HG02870 (cell line): ENCODE measurements around the gene SNAPIN.
"Not testable (repeated sequence)": the region's sequence is repeated elsewhere in the genome, so short reads cannot be mapped to it uniquely, and the experiment has no call there.

Source experiments
- ATAC-seq: cut with Tn5 transposase; IDR thresholded peaks from one replicate; pipeline ENCODE4 v1.9.1; 2021; ENCODE audit warnings: mild to moderate bottlenecking, moderate library complexity; ENCODE audit not compliant: unreplicated experiment

Gene SNAPIN

GRCh38 chr1:153626904-153627714 lies 31.4 kb upstream of the SNAPIN start, which contains the start of gene S100A13:
Gene S100A13, minus strand, starts transcription at chr1:153627505. Its CDS starts 1,033 bp downstream, at chr1:153626472.
- no peak for ATAC-seq

- no peak for ATAC-seq
Observed at GRCh38 chr1:153627715-153628626, 30.5 kb upstream of the SNAPIN start, which contains the start of gene S100A1. Gene S100A1, plus strand, starts transcription at chr1:153628434. Its CDS starts 2,088 bp downstream, at chr1:153630522.

GRCh38 chr1:153628638-153629342 lies 29.7 kb upstream of the SNAPIN start:
- no peak for ATAC-seq

GRCh38 chr1:153629343-153629665 lies 29.2 kb upstream of the SNAPIN start:
- no peak for ATAC-seq

GRCh38 chr1:153629971-153630370 lies 28.5 kb upstream of the SNAPIN start:
- no peak for ATAC-seq

- no peak for ATAC-seq
Observed at GRCh38 chr1:153630384-153630783, 28.1 kb upstream of the SNAPIN start.

GRCh38 chr1:153631047-153632022 lies 27.2 kb upstream of the SNAPIN start:
- ATAC-seq = no peak

- no peak for ATAC-seq
Observed at GRCh38 chr1:153633161-153633753, 25.2 kb upstream of the SNAPIN start.

- ATAC-seq = peak; percentile 78
Observed at GRCh38 chr1:153633754-153634665, 24.5 kb upstream of the SNAPIN start, which contains the start of gene CHTOP. Gene CHTOP, plus strand, starts transcription at chr1:153634066. Its CDS starts 2,523 bp downstream, at chr1:153636589.

GRCh38 chr1:153635872-153636271 lies 22.6 kb upstream of the SNAPIN start:
- no peak for ATAC-seq

GRCh38 chr1:153636312-153636711 lies 22.2 kb upstream of the SNAPIN start:
- no peak for ATAC-seq

- no peak for ATAC-seq
Observed at GRCh38 chr1:153638261-153638660, 20.2 kb upstream of the SNAPIN start.

GRCh38 chr1:153639280-153639679 lies 19.2 kb upstream of the SNAPIN start:
- no peak for ATAC-seq

- not testable (repeated sequence) for ATAC-seq
Observed at GRCh38 chr1:153640213-153640612, 18.3 kb upstream of the SNAPIN start.

- ATAC-seq = no peak
Observed at GRCh38 chr1:153640861-153641260, 17.6 kb upstream of the SNAPIN start.

- no peak for ATAC-seq
Observed at GRCh38 chr1:153642161-153642560, 16.3 kb upstream of the SNAPIN start.

GRCh38 chr1:153643100-153643499 lies 15.4 kb upstream of the SNAPIN start:
- no peak for ATAC-seq

- no peak for ATAC-seq
Observed at GRCh38 chr1:153643816-153644215, 14.7 kb upstream of the SNAPIN start.
